ENCODE data around the gene SPEF1. TPM values are rescaled to one million over a fixed set of nuclear protein-coding genes. Genes with fewer than 3 reads are reported as not detected.

The SPEF1 gene
- total RNA-seq, 1 experiment from 2014 or later = not detected

DNA sequence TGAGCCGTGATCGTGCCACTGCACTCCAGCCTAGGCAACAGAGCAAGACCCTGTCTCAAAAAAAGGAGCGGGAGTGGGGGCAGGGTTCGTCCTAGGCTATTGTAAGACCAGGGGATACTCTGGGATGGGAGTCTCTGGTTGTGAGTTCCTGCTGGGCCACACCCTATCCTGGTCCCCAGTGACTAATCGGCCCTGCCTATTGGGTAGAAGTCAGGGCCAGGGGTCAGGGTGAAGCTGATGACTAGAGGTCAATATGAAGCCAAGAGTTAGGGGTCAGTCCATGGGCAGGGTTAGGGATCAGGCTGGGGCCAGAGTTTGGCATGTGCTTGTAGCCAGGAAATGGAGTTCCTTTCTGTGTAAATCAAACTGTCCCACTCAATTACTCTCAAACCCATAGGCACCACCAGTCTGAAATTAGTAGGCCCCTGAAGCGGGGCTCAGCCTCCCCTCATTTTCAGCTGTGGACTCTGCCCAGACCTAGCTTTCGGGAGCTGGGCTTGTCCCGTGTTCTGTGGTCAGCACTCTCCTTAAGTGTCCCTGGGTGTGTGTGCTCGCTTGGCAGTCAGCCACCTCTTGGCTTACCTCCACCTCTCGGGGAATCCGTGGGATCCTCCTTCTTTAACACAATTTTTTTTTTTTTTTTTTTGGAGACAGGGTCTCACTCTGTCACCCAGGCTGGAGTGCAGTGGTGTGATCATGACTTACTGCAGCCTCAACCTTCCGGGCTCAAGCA lies 47.0 kb downstream of the SPEF1 start:
- Mint-ChIP-seq H3K4me1 (ENCODE audit: low read depth, unreplicated experiment) (peaks cover 19% of the 10 kb centered on the region), H3K27me3 (ENCODE audit: insufficient read depth, unreplicated experiment) (no peaks in the 10 kb centered on the region), H3K4me3 (ENCODE audit: unreplicated experiment) (no peak overlapping the region), H3K9me3 (ENCODE audit: unreplicated experiment) (no peaks in the 10 kb centered on the region), H3K27ac (ENCODE audit: unreplicated experiment) (no peak overlapping the region), H3K36me3 (ENCODE audit: insufficient read depth, unreplicated experiment) (peaks cover 5% of the 10 kb centered on the region)
- no peak for DNase-seq
- ChIA-PET CTCF (no interaction called here), POLR2A (no interaction called here)
- Histone ChIP-seq H3K4me1 (peaks cover 8% of the 10 kb centered on the region), H3K36me3 (ENCODE audit: control insufficient read depth, insufficient read depth, low read length) (no peaks in the 10 kb centered on the region), H3K4me3 (ENCODE audit: low read depth, low read length) (no peak overlapping the region), H3K9me3 (no peaks in the 10 kb centered on the region), H3K27me3 (replicated peaks; ENCODE audit: control insufficient read depth, insufficient read depth, low read length) (no peaks in the 10 kb centered on the region)
- intact Hi-C loops (cut with micrococcal nuclease; ENCODE audit: unreplicated experiment) = no loop called here
- BruUV-seq (replicated peaks) = no TSS peak
- TF ChIP-seq, protein P1, sequence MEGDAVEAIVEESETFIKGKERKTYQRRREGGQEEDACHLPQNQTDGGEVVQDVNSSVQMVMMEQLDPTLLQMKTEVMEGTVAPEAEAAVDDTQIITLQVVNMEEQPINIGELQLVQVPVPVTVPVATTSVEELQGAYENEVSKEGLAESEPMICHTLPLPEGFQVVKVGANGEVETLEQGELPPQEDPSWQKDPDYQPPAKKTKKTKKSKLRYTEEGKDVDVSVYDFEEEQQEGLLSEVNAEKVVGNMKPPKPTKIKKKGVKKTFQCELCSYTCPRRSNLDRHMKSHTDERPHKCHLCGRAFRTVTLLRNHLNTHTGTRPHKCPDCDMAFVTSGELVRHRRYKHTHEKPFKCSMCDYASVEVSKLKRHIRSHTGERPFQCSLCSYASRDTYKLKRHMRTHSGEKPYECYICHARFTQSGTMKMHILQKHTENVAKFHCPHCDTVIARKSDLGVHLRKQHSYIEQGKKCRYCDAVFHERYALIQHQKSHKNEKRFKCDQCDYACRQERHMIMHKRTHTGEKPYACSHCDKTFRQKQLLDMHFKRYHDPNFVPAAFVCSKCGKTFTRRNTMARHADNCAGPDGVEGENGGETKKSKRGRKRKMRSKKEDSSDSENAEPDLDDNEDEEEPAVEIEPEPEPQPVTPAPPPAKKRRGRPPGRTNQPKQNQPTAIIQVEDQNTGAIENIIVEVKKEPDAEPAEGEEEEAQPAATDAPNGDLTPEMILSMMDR (IDR thresholded peaks at IDR 0.05; ENCODE audit: insufficient read depth in 1 of 2, low read depth in 1 of 2, low read length in 1 of 2, severe bottlenecking in 1 of 2, unreplicated experiment in 1 of 2) = no peak

DNA sequence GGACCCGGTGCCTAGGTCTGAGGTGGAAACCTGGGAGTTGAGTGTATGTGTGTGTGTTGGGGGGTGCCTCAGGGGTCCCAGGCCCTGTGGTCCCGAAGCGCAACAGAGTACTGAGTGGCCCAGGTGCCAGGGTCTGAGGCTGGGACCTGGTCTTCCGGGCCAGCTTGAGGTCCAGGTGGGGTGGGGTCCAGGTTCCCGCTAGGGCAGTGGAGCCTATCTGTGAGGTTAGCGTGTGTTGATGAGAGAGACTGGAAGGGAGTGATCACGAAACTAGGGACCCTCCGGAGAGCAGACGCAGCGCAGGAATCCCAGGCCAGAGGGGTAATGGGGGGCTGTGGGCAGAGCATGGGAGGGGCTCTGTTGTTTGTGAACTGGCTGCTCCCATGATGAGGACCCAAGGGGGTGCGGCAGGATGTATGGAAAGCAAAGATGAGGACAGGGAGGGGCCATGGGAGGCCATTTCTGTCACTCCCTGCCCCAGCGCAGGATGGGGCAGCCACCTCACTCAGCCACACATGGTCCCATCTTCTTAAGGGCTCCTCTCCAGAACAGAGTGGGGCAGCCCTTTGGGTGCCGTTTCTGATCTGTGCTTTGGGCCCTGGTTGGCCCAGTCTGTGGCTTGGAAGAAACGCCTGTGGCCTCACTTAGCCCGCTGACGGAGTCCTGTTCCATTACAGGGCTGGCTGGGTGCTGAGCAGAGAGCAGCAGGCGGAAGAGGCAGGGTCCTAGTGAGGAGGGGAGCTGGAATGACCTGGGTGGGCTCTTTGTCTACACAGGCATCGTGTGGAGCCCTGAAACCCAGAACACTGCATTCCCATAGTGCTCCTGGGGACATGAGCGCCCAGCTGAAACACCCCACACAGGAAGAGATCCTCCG lies 47.9 kb downstream of the SPEF1 start:
- H3K27me3 Mint-ChIP-seq (ENCODE audit: insufficient read depth, unreplicated experiment) = no peaks in the 10 kb centered on the region
- DNase-seq = no peak
- H3K4me3 Mint-ChIP-seq (ENCODE audit: unreplicated experiment) = no peak overlapping the region
- no peak overlapping the region for H3K27ac Mint-ChIP-seq (ENCODE audit: unreplicated experiment)
- intact Hi-C loops (cut with micrococcal nuclease; ENCODE audit: unreplicated experiment) = no loop called here
- Histone ChIP-seq H3K4me1 (peaks cover 14% of the 10 kb centered on the region), H3K9me3 (no peaks in the 10 kb centered on the region), H3K4me3 (ENCODE audit: low read depth, low read length) (no peak overlapping the region), H3K36me3 (ENCODE audit: control insufficient read depth, insufficient read depth, low read length) (no peaks in the 10 kb centered on the region), H3K27me3 (replicated peaks; ENCODE audit: control insufficient read depth, insufficient read depth, low read length) (no peaks in the 10 kb centered on the region)
- H3K9me3 Mint-ChIP-seq (ENCODE audit: unreplicated experiment) = no peaks in the 10 kb centered on the region
- H3K36me3 Mint-ChIP-seq (ENCODE audit: insufficient read depth, unreplicated experiment) = peaks cover 5% of the 10 kb centered on the region
- CTCF ChIA-PET = no interaction called here
- TF ChIP-seq, protein P1 (IDR thresholded peaks at IDR 0.05; ENCODE audit: insufficient read depth in 1 of 2, low read depth in 1 of 2, low read length in 1 of 2, severe bottlenecking in 1 of 2, unreplicated experiment in 1 of 2) = no peak
- no TSS peak for BruUV-seq (replicated peaks)
- POLR2A ChIA-PET = no interaction called here
- H3K4me1 Mint-ChIP-seq (ENCODE audit: low read depth, unreplicated experiment) = peaks cover 11% of the 10 kb centered on the region

DNA sequence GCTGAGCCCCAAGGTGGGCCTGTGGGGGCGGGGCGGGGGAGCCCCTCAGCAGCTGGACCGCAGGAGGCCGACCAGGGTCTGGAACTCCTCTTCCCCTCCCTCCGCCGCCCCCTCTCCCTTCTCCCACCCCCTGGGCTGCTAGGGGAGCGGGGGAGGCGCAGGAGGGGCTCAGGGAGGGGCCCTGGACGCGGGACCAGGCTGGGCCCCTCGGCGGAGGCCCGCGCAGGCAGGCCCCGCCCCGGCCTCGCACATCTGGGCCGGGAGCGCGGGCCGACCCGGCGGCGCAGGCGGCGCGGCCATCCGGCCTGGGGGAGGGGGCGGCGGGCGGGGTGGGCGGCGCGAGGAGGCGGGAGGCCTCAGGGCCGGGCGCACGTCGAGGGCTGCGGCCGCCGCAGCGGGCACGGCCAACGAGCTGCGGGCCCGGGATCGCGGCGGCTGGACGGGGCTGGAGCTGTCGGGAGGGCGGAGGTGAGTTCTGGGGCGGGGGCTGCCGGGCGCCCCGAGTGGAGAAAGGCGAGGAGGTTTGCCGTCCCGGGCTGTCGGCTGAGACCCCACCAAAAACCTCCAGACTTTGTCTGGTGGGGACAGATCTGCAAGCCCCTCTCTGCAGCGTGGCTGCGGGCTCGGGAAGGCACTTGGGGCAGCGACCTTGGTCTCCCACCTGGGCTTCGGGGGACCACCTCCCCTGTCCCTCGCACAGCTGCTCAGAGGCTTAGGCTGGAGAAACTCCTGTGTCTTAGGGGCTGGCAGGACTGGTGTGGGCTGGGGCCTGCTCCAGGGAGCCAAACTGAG lies 48.7 kb downstream of the SPEF1 start, which contains the start of gene HSPA12B:
TSS of gene HSPA12B (plus strand) at position 359 of the 792 bp plus-strand sequence. CDS start 5,990 bp downstream, outside the sequence.
- no TSS peak for BruUV-seq (replicated peaks)
- TF ChIP-seq, protein P1 (IDR thresholded peaks at IDR 0.05; ENCODE audit: insufficient read depth in 1 of 2, low read depth in 1 of 2, low read length in 1 of 2, severe bottlenecking in 1 of 2, unreplicated experiment in 1 of 2) = no peak
- Mint-ChIP-seq H3K27me3 (ENCODE audit: insufficient read depth, unreplicated experiment) (no peaks in the 10 kb centered on the region), H3K36me3 (ENCODE audit: insufficient read depth, unreplicated experiment) (peaks cover 5% of the 10 kb centered on the region), H3K9me3 (ENCODE audit: unreplicated experiment) (no peaks in the 10 kb centered on the region), H3K4me3 (ENCODE audit: unreplicated experiment) (no peak within 1 kb of the TSS), H3K27ac (ENCODE audit: unreplicated experiment) (no peak within 1 kb of the TSS), H3K4me1 (ENCODE audit: low read depth, unreplicated experiment) (peaks cover 10% of the 10 kb centered on the region)
- ChIA-PET CTCF (interaction anchor here (1.4 kb wide), 1 partner anchor 22 kb away, joined by 3 read pairs; no protein-coding TSS in a partner anchor), POLR2A (no interaction called here)
- no peaks in the 10 kb centered on the region for H3K9me3 ChIP-seq
- no peaks in the 10 kb centered on the region for H3K36me3 ChIP-seq (ENCODE audit: control insufficient read depth, insufficient read depth, low read length)
- peaks cover 14% of the 10 kb centered on the region for H3K4me1 ChIP-seq
- H3K4me3 ChIP-seq (ENCODE audit: low read depth, low read length) = no peak within 1 kb of the TSS
- H3K27me3 ChIP-seq (replicated peaks; ENCODE audit: control insufficient read depth, insufficient read depth, low read length) = no peaks in the 10 kb centered on the region
- no peak for DNase-seq
- intact Hi-C loops (cut with micrococcal nuclease; ENCODE audit: unreplicated experiment) = no loop called here

Data from Caco-2 (cell line).